Colonic mucosa (tissue), 4 donors: ENCODE data around the gene TMEM270. TPM values are rescaled to one million over a fixed set of nuclear protein-coding genes. Genes with fewer than 3 reads are reported as not detected.
A peak's percentile ranks its signal among the peaks of the same experiment; 100 is the strongest.
"Not testable (repeated sequence)": the region's sequence is repeated elsewhere in the genome, so short reads cannot be mapped to it uniquely, and the experiment has no call there.

Experiments used
- DNase-seq: peaks from one replicate; pipeline ENCODE4 v3.0.0-alpha.2; 2020
- H3K27ac ChIP-seq: fragments of 200-600 bp; one replicate; pipeline ENCODE4 v1.8.0; 2021
- H3K27me3 ChIP-seq: fragments of 200-600 bp; one replicate; pipeline ENCODE4 v1.8.0; 2021
- H3K36me3 ChIP-seq: fragments of 200-600 bp; one replicate; pipeline ENCODE4 v1.8.0; 2021
- H3K4me1 ChIP-seq: fragments of 200-600 bp; one replicate; pipeline ENCODE4 v1.8.0; 2021; ENCODE audit warnings: mild to moderate bottlenecking
- H3K4me3 ChIP-seq: fragments of 200-600 bp; one replicate; pipeline ENCODE4 v1.8.0; 2021
- H3K9ac ChIP-seq, 2 donors: one replicate each; pipeline ENCODE4 v1.7.0; 2013; ENCODE audit warnings: control low read depth in 2 of 2, low read depth in 2 of 2, low read length in 2 of 2
- H3K9me3 ChIP-seq: fragments of 200-600 bp; one replicate; pipeline ENCODE4 v1.8.0; 2021
- CTCF ChIP-seq: fragments of 200-600 bp; IDR thresholded peaks from one replicate; pipeline ENCODE4 v1.8.0; 2022; ENCODE audit warnings: antibody characterized with exemption, mild to moderate bottlenecking
- intact Hi-C: fragments of 100-400 bp; cut with DNase I; formaldehyde crosslinking; loops from one replicate; pipeline ENCODE4 v1.14.1; 2022
- total RNA-seq, 2 donors: library from RNA; stranded (reverse); fragmentation: NEBNext Ultra II Directional in 1 of 2; extraction: Animal tissue kit (Norgen Biotek cat#: 25700) in 1 of 2; gene quantifications; one replicate each; pipeline ENCODE4 v1.2.1, GENCODE V29; 2021
- donor health status: healthy.
- donor health status: DM: no; HTN: no; CAD: no.
- donor health status: DM: no; HTN: no; CAD: no.

The TMEM270 gene
- total RNA-seq, 2 donors from 2014 or later = not detected

DNA sequence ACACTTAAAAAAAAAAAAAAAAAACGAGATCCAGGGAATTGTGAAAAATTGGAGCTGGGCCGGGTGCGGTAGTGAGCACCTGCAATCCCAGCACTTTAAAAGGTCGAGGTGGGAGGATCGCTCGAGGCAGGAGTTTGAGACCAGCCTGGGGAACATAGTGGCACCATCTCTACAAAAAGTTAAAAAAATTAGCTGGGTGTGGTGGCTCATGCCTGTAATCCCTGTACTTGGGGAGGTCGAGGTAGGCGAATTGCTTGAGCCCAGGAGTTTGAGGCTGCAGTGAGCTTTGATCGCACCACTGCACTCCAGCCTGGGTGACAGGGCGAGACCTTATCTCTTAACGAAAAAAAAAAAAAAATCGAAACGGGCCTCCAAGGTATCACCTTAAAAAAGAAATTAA is 28.2 kb upstream of the TMEM270 start:
- Histone ChIP-seq H3K4me1 (no peaks in the 10 kb centered on the region), H3K9ac (peak overlapping the region; percentile 7 to 99), H3K36me3 (no peaks in the 10 kb centered on the region), H3K4me3 (peak overlapping the region; percentile 50), H3K27me3 (no peaks in the 10 kb centered on the region), H3K9me3 (no peaks in the 10 kb centered on the region), H3K27ac (peak overlapping the region; percentile 85)
- intact Hi-C loops = loop anchor here (5.0 kb wide), 1 partner anchor 96 kb away; the partner anchor contains the start of gene ABHD11
- no peak for TF ChIP-seq CTCF
- no peak for DNase-seq

DNA sequence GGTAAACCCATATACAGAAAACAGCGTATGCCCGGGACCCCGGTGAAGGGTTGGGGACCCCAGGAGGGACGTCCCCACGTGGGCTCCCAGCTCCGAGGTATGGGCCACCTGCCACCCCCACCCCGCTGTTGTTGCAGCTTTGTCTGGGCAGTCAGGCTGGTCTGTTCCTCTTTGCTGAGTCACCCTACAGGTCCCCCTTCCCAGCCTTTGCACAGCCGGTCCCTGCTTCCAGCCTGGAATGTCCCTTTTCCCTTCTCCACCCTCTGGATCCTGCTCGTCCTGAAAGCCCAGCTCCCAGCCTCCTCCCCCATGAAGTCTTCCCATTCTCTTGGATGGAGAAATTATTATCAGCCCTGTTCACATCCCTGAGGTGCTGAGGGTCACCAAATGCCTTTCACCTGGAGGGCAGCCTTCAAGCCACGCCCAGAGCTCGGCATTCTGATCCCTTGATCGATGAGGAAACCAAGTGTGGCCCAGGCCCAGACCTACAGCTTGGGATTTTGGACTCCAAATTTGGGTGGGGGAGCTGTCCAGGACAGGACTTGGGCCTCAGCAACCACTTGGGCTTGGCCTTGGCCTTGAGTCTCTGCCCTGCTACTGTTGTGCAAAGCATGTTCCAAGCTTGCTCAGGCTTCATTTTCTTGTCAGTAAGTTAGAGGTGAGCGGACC is 27.6 kb upstream of the TMEM270 start:
- no peaks in the 10 kb centered on the region for H3K27me3 ChIP-seq
- TF ChIP-seq CTCF = no peak
- no peaks in the 10 kb centered on the region for H3K9me3 ChIP-seq
- peak overlapping the region; percentile 85 for H3K27ac ChIP-seq
- H3K4me1 ChIP-seq = no peaks in the 10 kb centered on the region
- DNase-seq = peak; percentile 77
- intact Hi-C loops = loop anchor here (5.0 kb wide), 1 partner anchor 96 kb away; the partner anchor contains the start of gene ABHD11
- H3K9ac ChIP-seq = peak overlapping the region; percentile 7 to 26
- H3K36me3 ChIP-seq = no peaks in the 10 kb centered on the region
- H3K4me3 ChIP-seq = peak overlapping the region; percentile 50

DNA sequence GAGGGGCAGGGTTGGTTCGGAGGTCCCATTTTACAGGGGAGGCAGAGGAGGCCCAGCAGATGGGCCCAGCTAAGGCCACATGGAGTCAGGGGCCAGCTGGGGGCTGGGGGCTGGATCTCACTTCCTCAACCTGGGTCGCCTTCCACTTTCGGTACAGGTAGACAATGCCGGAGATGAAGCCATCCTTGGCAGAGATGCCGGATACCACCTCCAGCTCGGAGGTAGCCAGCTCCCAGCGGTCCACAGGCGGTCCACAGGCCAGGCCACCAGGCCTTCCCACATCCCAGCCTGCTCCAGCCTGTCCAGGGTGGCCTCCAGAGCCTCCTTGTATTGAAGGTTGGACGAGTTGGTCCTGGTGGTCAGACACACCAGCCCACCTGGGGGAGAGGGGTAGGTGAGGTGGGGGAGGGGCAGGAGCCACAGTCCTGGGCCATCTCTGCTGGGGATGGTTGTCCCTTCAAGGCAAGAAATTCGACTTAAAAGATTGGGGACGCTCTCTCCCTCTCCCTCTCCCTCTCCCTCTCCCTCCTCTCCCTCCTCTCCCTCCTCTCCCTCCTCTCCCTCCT is 26.2 kb upstream of the TMEM270 start:
- H3K4me1 ChIP-seq = no peaks in the 10 kb centered on the region
- no peak overlapping the region for H3K9ac ChIP-seq
- no peaks in the 10 kb centered on the region for H3K36me3 ChIP-seq
- no peak for TF ChIP-seq CTCF
- H3K27ac ChIP-seq = no peak overlapping the region
- H3K4me3 ChIP-seq = no peak overlapping the region
- intact Hi-C loops = loop anchor here (5.0 kb wide), 1 partner anchor 97 kb away; the partner anchor contains the start of gene ABHD11
- H3K9me3 ChIP-seq = no peaks in the 10 kb centered on the region
- no peaks in the 10 kb centered on the region for H3K27me3 ChIP-seq
- DNase-seq = no peak

DNA sequence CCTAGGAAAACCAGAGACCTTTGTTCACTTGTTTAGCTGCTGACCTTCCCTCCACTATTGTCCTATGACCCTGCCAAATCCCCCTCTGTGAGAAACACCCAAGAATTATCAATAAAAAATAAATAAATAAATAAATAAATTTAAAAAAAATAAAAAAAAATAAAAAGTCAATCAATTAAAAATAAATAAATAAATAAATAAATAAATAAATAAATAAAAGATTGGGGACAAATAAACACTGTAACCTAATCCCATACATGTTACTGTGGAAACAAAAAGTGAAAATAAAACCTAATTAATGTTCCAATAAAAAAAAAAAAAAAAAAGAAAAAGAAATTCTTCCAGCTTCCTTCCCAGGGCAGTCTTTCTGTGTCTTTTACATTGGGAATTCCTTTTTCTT is 23.8 kb upstream of the TMEM270 start:
- H3K9me3 ChIP-seq, H3K4me3 ChIP-seq, intact Hi-C loops, H3K4me1 ChIP-seq, H3K9ac ChIP-seq, DNase-seq, H3K27me3 ChIP-seq, H3K36me3 ChIP-seq, H3K27ac ChIP-seq: not testable (repeated sequence)

DNA sequence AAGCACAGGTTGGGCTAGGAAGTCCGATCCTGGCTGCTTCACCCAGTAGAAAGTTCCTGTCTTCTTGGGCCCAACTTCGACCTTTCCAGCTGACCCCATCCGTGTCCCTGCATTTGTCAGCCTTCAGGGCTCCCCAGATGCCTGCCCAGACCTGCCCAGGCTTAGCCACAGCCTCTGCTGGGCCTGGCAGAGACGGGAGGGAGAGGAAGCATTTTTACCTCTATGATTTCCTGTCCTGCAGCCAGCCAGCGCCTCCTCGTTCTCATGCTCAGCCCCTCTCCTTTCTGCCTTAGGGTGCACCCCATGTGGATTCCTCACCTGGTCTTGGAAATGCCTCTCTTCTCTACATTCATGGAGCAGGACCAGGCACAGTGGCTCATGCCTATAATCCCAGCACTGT is 22.3 kb upstream of the TMEM270 start:
- H3K36me3 ChIP-seq = no peaks in the 10 kb centered on the region
- H3K4me1 ChIP-seq = no peaks in the 10 kb centered on the region
- TF ChIP-seq CTCF = no peak
- intact Hi-C loops = no loop called here
- H3K4me3 ChIP-seq = no peak overlapping the region
- no peaks in the 10 kb centered on the region for H3K9me3 ChIP-seq
- H3K9ac ChIP-seq = no peak overlapping the region
- no peak overlapping the region for H3K27ac ChIP-seq
- DNase-seq = no peak
- no peaks in the 10 kb centered on the region for H3K27me3 ChIP-seq

DNA sequence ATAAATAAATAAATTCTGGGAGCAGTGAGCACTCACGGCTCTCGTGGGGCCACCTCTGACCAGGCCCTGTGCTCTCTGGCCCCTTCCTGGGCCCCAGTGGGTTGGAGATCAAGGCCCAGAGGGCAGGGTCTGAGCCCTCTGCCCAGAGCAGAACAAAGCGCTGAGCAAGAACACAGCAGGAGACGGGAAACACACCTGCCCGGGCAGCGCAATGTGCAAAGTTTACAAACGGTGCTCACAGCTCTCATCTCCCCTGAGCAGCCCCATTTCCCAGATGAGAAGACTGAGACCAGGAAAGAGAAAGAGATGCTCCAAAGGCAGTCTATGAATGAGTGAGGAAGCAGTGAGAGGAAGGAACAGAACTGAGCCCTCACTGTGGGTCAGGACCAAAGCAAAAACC is 21.7 kb upstream of the TMEM270 start:
- DNase-seq = no peak
- H3K9ac ChIP-seq = no peak overlapping the region
- intact Hi-C loops = no loop called here
- H3K4me3 ChIP-seq = no peak overlapping the region
- H3K9me3 ChIP-seq = no peaks in the 10 kb centered on the region
- TF ChIP-seq CTCF = no peak
- H3K27ac ChIP-seq = no peak overlapping the region
- H3K27me3 ChIP-seq = no peaks in the 10 kb centered on the region
- no peaks in the 10 kb centered on the region for H3K36me3 ChIP-seq
- H3K4me1 ChIP-seq = no peaks in the 10 kb centered on the region
